ENCODE measurements around the gene LZTR1. TPM values are rescaled to one million over a fixed set of nuclear protein-coding genes. Genes with fewer than 3 reads are reported as not detected.

The LZTR1 gene
- total RNA-seq, 1 donor from 2014 or later: 21.9 TPM

DNA sequence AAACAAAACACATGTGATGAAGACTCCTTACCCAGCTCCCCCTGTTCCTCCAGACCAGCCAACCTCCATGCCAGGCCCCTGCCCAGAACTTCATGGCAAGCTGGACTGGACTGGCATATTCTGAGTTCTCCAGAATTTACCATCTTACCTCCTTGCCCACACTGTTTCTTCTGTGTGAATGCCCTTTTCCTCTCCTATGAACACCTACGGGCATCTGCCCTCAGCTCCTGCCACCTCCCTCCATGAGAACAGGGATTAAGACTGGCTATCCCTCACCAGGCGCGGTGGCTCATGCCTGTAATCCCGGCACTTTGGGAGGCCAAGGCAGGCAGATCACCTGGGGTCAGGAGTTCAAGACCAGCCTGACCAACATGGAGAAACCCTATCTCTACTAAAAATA lies 21.5 kb upstream of the LZTR1 start:
- Mint-ChIP-seq H3K36me3 (no peaks in the 10 kb centered on the region), H3K9me3 (no peaks in the 10 kb centered on the region), H3K4me3 (peak overlapping the region; percentile 70), H3K4me1 (peaks cover 22% of the 10 kb centered on the region), H3K27ac (no peak overlapping the region), H3K27me3 (ENCODE audit: insufficient read depth, low read depth) (peaks cover 31% of the 10 kb centered on the region)
- H3K27me3 ChIP-seq: peaks cover 65% of the 10 kb centered on the region
- H3F3A ChIP-seq (ENCODE audit: low read depth): peaks cover 32% of the 10 kb centered on the region
- TF ChIP-seq EZH2 (IDR thresholded peaks at IDR 0.05): no peak
- TF ChIP-seq, protein P1, sequence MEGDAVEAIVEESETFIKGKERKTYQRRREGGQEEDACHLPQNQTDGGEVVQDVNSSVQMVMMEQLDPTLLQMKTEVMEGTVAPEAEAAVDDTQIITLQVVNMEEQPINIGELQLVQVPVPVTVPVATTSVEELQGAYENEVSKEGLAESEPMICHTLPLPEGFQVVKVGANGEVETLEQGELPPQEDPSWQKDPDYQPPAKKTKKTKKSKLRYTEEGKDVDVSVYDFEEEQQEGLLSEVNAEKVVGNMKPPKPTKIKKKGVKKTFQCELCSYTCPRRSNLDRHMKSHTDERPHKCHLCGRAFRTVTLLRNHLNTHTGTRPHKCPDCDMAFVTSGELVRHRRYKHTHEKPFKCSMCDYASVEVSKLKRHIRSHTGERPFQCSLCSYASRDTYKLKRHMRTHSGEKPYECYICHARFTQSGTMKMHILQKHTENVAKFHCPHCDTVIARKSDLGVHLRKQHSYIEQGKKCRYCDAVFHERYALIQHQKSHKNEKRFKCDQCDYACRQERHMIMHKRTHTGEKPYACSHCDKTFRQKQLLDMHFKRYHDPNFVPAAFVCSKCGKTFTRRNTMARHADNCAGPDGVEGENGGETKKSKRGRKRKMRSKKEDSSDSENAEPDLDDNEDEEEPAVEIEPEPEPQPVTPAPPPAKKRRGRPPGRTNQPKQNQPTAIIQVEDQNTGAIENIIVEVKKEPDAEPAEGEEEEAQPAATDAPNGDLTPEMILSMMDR (IDR thresholded peaks at IDR 0.05): no peak
- no peak for TF ChIP-seq EZH2phosphoT487 (IDR thresholded peaks at IDR 0.05)
- H2AFZ ChIP-seq (replicated peaks): no peak overlapping the region
- no peak overlapping the region for H3K27ac ChIP-seq
- peaks cover 29% of the 10 kb centered on the region for H4K20me1 ChIP-seq (ENCODE audit: low read depth)
- no peak overlapping the region for H3K4me2 ChIP-seq
- no peaks in the 10 kb centered on the region for H3K79me2 ChIP-seq (ENCODE audit: low read depth)
- H3K4me1 ChIP-seq: peaks cover 11% of the 10 kb centered on the region
- no peak for DNase-seq (ENCODE audit: low spot score)
- H3K9ac ChIP-seq: no peak overlapping the region
- no peak overlapping the region for H3K4me3 ChIP-seq
- H3K9me3 ChIP-seq (ENCODE audit: low read depth): no peaks in the 10 kb centered on the region
- H3K36me3 ChIP-seq: no peaks in the 10 kb centered on the region

DNA sequence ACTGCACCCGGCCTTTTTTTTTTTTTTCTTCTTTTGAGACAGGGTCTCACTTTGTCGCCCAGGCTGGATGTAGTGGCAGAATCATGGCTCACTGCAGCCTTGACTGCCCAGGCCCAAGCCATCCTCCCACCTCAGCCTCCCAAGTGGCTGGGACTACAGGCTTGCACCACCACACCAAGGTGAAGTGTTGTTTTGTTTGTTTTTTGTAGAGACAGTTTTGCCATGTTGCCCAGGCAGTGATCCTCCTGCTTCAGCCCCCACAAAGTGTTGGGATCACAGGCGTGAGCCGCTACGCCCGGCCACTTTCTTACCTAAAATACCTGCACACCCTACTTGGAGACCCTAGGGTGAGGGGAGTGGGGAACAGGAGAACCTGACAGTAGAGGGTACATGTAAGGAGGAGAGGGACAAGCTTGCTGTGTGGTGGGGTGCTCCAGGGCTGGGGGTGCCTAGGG lies 19.6 kb upstream of the LZTR1 start:
- no peaks in the 10 kb centered on the region for H3K36me3 Mint-ChIP-seq
- TF ChIP-seq EZH2phosphoT487 (IDR thresholded peaks at IDR 0.05): no peak
- TF ChIP-seq EZH2 (IDR thresholded peaks at IDR 0.05): no peak
- TF ChIP-seq, protein P1 (IDR thresholded peaks at IDR 0.05): no peak
- Histone ChIP-seq H3K36me3 (no peaks in the 10 kb centered on the region), H3K9ac (no peak overlapping the region), H3K4me3 (no peak overlapping the region), H3K4me2 (no peak overlapping the region), H4K20me1 (ENCODE audit: low read depth) (peaks cover 10% of the 10 kb centered on the region), H3K4me1 (peaks cover 19% of the 10 kb centered on the region), H3K79me2 (ENCODE audit: low read depth) (no peaks in the 10 kb centered on the region), H2AFZ (replicated peaks) (no peak overlapping the region), H3F3A (ENCODE audit: low read depth) (peaks cover 32% of the 10 kb centered on the region), H3K9me3 (ENCODE audit: low read depth) (no peaks in the 10 kb centered on the region), H3K27ac (no peak overlapping the region), H3K27me3 (peaks cover 50% of the 10 kb centered on the region)
- H3K27me3 Mint-ChIP-seq (ENCODE audit: insufficient read depth, low read depth): peaks cover 31% of the 10 kb centered on the region
- H3K4me3 Mint-ChIP-seq: no peak overlapping the region
- no peaks in the 10 kb centered on the region for H3K9me3 Mint-ChIP-seq
- DNase-seq (ENCODE audit: low spot score): no peak
- H3K4me1 Mint-ChIP-seq: peaks cover 23% of the 10 kb centered on the region
- no peak overlapping the region for H3K27ac Mint-ChIP-seq

DNA sequence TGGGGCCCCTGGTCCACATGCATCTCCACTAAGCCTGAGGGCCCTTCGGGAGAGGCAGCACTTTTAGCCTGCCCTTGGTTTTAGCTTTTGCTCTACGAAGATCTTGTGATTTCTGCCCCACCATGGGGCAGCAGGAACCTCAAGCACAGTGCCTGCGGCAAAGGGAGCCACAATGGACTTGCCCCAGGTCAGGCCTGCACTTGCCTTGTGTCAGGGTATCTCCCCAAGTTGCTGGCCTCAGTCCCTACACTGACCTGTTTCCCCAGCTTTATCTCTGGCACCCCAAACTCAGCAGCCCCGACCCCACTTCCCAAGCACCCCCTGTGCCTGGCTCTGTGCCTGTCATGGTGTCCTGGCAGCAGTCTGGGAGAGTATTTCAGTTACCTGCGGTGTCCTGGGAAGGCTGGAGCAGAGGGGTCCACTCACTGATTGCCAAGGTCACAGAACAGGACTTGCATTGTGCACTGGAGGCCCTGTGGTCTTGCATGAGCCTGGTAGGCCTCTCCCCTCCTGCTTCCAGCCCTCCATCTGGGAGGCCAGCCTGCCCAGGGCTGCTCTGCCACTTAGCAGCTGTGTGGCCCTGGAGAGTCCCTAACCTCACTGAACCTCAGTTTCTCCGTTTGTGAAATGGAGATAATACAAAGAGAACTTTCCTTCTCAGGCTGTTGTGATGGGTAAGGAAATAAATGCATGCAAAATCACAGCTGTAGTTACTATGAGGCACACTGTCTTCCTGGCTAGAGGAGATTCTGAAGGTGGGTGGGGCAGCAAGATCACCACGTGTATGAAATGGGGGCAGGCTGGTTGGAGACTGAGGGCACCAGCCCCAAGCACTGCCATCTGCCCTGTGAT lies 18.7 kb upstream of the LZTR1 start:
- H3K27me3 Mint-ChIP-seq (ENCODE audit: insufficient read depth, low read depth): peaks cover 24% of the 10 kb centered on the region
- H3K4me1 ChIP-seq: peaks cover 27% of the 10 kb centered on the region
- H2AFZ ChIP-seq (replicated peaks): no peak overlapping the region
- no peak overlapping the region for H3K4me2 ChIP-seq
- peak overlapping the region; percentile 66 for H3K4me3 Mint-ChIP-seq
- no peak overlapping the region for H3K27ac Mint-ChIP-seq
- H3K9me3 ChIP-seq (ENCODE audit: low read depth): no peaks in the 10 kb centered on the region
- DNase-seq (ENCODE audit: low spot score): no peak
- H3K36me3 Mint-ChIP-seq: no peaks in the 10 kb centered on the region
- peaks cover 41% of the 10 kb centered on the region for H3K27me3 ChIP-seq
- H3K36me3 ChIP-seq: no peaks in the 10 kb centered on the region
- H3K4me1 Mint-ChIP-seq: peaks cover 25% of the 10 kb centered on the region
- no peaks in the 10 kb centered on the region for H3K9me3 Mint-ChIP-seq
- H3K27ac ChIP-seq: no peak overlapping the region
- H3K9ac ChIP-seq: no peak overlapping the region
- H3K79me2 ChIP-seq (ENCODE audit: low read depth): no peaks in the 10 kb centered on the region
- H3K4me3 ChIP-seq: no peak overlapping the region
- peaks cover 1% of the 10 kb centered on the region for H4K20me1 ChIP-seq (ENCODE audit: low read depth)
- TF ChIP-seq EZH2phosphoT487 (IDR thresholded peaks at IDR 0.05): no peak
- no peak for TF ChIP-seq EZH2 (IDR thresholded peaks at IDR 0.05)
- peaks cover 35% of the 10 kb centered on the region for H3F3A ChIP-seq (ENCODE audit: low read depth)
